Stimulated activated CD4-positive, alpha-beta T cell treated with anti-CD3 and anti-CD28 coated beads, Interleukin-12 subunit alpha, Interleukin-12 subunit beta, amount 100 ng/mL, for 4 hours (primary cell): ENCODE results near the gene IGF1R.

ENCODE experiments used
- DNase-seq: peaks from one replicate; pipeline ENCODE4 v3.0.0-alpha.2; 2020

IGF1R gene

GRCh38 chr15:98930576-98930975 lies 282.2 kb downstream of the IGF1R start:
- DNase-seq = no peak

DNA sequence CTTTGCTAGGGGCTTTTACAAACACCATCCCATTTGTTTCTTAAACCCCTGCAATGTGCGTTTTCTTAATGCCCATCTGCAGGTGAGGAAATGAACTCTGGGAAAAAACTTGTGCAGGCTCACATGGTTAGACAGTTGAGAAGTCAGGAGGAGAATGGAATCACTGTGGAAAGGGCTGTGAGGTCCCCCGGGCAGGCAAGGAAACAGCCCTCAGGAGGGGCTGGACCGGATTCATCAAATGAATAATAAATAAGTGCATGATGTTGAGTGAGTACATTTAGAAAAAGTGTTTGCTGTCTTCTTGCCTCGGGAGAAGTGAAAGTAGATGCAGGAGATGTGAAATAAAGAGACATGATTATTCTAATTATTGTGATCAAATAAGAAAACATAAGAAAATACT lies 282.7 kb downstream of the IGF1R start:
- DNase-seq = no peak

DNA sequence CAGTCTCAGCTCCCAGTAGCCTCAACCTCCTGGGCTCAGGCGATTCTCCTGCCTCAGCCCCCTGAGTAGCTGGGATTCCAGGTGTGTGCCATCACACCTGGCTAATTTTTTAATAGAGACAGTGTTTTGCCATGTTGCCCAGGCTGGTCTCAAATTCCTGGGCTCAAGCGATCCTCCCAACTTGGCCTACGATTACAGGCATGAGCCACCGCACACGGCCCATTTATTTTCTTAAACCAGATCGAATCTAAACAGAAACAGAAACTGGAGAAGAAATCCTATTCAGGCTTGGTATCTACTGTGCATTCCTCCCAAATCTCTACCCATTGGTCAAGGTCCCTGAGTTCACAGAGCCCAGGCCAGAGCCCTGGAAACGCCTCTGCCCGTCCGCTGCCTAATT lies 285.1 kb downstream of the IGF1R start:
- DNase-seq = no peak

- no peak for DNase-seq
Observed at GRCh38 chr15:98935736-98936135, 287.4 kb downstream of the IGF1R start.

- no peak for DNase-seq
Observed at GRCh38 chr15:98937413-98938104, 289.2 kb downstream of the IGF1R start.

DNA sequence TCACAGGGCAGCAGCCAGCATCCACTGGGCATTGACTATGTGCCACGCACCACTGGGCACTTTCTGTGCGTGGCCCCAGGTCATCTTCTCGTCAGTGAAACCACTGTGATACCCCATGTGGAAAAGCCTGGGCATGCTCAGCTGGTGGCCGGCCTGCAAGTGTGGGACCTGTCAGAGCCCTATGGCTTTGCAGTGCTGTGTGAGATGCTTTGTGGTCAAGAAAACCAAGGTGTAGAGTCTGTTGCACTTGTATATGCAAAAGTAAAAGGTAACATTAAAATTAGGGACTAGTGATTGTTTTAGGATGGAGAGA lies 289.7 kb downstream of the IGF1R start:
- no peak for DNase-seq

DNA sequence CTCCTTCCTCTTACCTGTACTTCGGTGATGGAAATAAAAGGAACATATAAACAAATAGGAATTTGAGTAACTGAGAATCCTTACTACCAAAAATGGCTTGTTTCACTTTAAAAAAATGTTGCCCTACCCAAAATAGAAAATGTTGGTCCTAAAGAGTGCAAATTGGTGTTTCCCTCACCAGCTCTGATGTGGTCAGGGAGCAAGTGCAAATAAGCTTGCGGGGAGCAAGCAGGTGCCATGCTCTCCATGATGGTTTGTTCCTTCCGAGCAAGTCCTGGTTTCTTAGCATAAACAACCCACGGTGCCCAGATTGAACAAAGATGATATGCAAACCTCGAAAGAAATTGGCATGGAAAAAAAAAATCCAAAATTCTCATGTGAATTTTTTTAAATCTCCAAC lies 290.5 kb downstream of the IGF1R start:
- DNase-seq = no peak

DNA sequence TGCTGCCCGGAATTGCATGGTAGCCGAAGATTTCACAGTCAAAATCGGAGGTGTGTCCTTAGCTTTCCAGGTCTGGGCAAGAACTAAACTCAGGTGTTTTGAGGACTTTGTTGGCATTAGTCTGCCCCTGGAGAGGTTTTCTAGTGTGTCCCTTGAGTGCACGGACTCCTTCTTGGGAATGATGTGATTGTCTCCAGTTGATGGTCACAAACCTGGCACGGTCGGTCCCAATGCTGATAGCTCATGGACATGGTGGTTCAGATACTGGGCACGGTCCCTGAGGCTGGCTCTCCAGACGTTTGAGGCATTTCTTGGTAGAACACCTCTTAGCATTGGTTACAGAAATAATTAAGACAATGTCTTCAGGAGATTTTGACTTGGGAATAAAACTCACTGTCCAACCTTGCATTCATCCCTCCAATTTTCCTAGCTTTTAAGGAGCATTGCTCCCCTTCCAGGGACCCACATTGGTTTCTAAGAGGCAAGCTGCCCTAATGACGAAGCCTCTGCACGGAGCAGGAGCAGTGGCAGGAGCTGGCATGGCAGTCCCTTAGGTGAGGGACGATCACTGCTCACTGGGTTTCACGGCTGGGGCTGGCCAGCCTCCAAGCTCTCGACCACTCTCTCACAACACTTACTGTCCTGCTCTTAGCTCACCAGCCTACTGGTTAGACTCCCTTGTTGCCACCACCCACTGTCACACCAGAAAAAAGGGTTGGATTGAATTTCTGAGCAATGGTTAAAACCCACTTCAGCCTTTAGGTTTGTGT lies 291.2 kb downstream of the IGF1R start:
- no peak for DNase-seq

- DNase-seq = no peak
Observed at GRCh38 chr15:98941595-98942255, 293.4 kb downstream of the IGF1R start.

DNA sequence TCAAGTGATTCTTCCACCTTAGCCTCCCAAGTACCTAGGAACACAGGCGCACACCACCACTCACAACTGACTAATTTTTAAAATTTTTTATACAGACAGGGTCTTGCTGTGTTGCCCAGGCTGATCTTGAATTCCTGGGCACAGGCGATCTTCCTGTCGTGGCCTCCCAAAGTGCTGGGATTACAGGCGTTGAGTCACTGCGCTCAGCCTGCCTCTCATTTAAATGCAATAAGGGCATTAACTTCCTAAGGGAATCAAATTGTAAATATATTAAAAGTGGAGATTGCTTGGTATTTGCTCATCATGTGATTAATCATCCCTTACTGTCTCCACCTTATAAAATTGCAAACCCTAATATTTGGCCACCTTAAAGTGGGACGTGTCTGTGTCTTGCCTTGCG lies 294.1 kb downstream of the IGF1R start:
- DNase-seq = no peak

- DNase-seq = no peak
Observed at GRCh38 chr15:98943051-98943508, 294.7 kb downstream of the IGF1R start.

DNA sequence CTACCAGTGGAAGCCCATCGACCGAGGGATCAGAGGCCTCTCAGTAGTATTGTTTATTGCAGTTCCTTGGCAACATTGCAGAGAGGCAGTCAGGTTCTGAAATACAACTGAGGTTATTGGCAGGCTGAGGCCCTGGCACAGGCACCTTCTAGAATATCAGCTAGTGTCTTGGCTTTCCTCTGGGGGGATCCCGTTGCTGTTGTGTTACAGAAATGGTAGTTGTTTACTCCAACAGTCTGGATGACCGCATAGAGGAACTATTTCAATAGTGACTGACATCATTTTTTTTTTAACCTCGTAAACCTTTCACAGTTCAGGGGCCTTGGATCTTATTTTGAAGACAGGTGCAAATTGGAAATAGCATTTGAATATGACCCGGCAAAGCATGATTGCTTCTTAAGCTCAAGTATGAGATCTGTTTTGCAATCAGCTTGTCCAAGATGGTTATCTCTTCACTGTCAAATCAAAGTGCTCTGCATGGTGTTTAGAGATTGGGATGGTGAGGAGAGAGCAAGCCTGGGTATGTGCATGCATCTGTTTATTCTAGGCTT lies 295.3 kb downstream of the IGF1R start:
- no peak for DNase-seq

DNA sequence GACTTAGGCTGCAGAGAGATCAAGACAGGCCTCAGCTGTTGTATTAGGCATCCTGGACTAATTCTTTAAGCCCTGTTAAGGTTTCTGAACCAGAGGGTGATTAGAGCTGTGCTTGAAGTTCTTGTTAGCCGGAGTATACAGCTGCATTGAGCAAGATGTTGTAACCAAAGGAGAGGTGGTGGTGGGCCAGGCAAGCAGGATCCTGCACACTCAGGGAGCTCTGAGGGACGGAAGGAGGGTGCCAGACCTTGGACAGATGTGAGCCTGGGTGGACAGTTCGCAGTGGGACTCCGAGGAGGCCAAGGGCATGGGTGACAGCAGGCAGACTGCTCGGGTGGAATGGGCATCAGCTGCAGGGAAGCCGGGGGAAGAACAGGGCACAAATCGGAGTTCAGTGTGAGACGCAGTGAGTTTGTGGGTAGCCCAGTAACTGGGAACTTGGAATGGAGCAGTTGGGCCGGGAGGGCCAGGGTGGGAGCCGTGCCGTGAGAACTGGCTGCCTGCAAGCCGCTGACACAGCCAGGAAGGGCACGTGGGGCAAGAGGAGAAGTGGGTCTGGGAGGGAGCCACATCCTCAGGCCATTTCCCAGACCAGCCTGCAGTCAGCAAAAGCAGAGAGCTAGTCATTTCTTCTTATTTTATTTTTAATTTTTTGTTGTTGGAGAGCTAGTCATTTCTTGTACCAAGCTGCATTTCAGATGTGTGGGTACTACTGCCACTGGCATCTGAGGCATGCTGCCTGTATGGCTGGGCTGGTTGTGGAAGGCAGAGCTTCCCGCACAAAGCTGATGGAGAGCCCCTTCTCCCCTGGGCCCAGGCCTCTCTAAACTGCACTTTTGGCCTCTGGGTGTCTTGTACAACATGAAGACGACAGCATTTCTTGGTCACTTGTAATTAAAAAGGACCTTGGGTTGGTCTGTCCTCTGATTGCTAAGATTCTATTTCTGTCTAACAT lies 298.2 kb downstream of the IGF1R start:
- DNase-seq = no peak

DNA sequence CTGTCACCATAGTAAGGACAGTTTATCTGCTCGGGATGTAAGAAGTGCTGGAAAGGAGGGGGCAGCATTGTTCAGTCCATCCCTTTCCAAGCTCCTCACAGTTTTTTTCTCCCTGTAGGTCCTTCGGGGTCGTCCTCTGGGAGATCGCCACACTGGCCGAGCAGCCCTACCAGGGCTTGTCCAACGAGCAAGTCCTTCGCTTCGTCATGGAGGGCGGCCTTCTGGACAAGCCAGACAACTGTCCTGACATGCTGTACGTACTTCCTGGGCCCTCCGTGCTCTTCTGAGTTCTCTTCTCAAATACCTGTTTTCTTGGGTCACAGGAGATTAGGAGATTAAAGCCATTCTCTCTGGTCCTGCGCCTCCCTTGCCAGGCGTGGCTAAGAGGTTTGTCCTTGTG lies 300.1 kb downstream of the IGF1R start:
- no peak for DNase-seq

- no peak for DNase-seq
Observed at GRCh38 chr15:98948941-98949340, 300.6 kb downstream of the IGF1R start.

- DNase-seq = no peak
Observed at GRCh38 chr15:98949624-98950023, 301.3 kb downstream of the IGF1R start.

GRCh38 chr15:98950248-98950647 lies 301.9 kb downstream of the IGF1R start:
- DNase-seq = no peak

DNA sequence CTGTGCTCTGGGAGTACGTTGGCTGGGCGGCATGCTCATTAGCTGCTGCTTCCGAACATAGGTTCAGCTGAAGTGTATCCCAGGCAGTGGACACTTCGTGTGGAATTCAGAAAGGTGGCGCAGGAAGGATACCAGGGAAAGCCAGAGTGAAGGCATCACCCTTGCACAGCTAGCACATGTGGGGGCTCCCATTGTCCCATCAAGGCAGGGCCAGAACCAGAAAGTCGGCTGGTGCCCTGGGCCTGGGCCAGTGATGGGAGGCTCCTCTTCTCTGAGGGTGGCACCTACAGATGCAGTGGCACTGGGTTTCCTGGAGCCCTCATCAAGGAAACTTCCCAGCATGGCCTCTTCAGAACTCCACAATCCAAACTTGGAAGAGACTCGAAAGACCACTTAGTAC lies 302.7 kb downstream of the IGF1R start:
- DNase-seq = no peak

DNA sequence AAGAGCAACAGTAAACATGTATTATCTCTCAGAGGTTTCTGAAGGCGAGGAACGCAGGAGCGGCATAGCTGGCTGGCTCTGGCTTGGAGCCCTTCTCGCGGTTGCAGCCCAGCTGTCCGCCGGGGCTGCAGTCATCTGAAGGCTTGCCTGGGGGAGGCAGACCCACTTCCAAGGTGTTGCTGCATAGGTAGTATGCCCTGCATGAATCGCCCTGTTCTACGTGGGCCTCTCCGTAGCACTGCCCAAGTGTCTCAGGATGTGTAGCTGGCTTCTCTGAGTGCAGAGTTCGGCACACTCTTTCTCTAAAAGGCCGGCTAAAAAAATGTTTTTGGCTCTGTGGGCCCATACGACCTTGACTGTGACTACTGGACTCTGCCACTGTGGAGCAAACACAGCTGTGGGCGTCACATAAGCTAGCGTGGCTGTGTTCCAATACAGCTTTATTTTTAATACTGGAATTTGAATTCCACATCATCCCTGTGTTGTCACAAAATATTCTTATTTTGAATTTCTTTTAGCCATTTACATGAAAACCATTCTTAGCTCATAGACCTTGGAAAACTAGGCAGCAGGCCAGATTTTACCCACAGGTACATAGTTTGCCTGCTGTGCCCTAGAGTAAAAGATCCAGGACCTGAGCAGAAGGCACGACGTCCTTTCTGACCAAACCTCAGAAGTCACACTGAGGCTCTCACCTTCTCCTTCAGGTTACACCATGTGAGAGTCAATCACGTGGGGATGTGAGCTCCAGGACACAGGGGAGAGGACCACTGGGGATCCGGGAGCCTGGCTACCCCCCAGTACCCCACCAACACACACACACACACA lies 303.4 kb downstream of the IGF1R start:
- DNase-seq = no peak

DNA sequence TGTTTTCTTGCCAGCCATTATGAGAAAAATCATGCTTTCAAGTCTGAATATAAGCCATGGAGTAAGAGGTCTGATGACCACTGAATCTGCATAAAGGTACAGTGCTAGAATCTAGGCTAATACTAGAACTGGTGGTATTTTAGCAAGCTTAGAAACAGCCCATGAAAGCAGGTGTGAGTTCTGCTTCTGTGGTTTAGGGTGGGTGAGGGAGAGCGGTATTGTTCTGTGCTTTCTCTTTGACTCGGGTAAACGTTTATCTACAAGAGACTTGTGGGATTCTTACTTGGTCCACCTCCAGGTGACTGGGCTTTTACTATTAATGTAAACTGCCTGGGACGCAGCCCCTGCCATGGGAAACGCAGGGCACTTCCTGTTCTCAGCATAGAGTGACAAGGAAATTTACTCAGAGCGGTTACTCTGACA lies 304.1 kb downstream of the IGF1R start:
- no peak for DNase-seq

DNA sequence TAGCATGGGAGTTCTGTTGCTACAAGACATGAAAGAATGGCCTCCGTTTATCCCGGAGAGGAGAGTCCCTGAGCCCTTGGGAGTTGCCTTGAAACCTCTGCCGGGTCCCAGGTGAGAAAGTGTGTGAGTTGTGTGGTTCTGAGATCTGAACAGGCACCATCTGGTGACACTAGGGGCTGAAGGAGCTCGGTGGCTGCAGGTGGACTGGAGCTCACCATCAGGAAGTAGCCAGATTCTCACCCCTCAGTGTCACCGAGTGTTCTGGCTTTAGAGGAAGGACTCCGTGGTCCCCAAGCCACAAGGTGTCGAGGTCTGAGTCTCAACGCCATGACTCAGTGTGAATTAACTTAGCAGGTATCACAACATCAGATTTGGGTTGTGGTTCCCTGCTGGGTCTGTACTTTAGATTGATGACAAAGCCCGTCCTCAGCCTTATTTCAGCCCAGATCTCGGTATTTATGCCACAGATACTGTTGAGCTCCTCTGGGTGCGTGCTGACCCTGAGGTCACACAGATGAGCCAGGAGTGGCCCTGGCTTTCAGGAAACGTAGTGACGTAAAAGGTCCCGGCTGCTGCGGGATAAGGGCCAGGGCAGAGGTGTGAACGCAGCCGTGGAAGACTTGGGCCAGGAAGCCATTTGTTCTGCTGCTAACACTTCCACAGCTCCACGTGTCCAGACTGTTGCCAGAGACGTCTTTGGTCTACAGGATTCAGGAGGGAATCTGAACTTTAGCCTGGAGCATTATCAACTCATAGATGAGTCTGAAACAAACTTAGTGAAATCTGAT lies 304.9 kb downstream of the IGF1R start:
- no peak for DNase-seq
